HG03354 (cell line): ENCODE measurements around the gene METRNL.
"Not testable (repeated sequence)": the region's sequence is repeated elsewhere in the genome, so short reads cannot be mapped to it uniquely, and the experiment has no call there.

Experiments used
- ATAC-seq: cut with Tn5 transposase; IDR thresholded peaks from one replicate; pipeline ENCODE4 v1.9.1; 2021; ENCODE audit warnings: mild to moderate bottlenecking; ENCODE audit not compliant: unreplicated experiment, poor library complexity, severe bottlenecking

METRNL gene

DNA sequence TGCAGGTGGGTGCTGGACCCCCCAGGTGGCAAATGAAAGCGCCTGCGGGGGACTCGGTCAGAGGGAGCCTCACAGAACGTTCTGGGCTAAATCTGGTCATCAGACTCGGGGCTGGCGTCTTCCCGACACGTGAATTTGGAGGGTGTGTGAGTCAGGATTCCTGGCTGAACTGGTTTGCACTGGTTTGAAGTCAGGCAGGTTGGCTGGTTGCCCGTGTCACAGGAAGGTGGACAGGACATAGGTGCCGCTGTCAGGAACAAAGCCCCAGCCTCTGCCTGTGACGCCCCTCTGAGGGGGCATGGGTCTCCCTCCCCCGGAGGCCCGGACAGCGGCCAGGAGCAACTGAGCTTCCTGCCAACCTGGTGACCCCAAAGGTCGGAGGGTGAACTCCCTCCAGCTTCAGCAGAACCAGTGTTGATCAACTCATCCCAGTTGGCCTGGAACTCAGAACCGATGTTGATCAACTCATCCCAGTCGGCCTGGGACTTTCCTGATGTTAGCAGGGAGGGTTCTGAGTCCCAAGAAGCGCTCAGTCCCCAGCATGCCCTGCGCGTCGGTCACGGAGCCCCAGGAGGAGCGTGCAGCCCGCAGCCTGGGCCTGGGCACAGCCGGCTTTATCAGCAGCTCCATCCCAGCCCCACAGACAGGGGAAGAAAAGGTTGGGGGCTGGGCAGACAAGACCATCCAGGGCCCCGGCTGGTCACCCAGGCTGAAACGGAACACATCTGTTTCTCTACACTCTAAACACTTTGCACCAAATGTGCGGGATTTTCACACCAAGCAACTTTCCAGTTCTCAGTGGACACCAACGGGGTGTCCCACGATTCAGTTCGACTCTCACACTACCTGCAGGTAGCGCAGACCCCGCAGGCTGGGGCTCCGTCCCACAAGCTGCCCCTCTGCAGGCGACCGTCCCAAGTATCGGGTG is 14.4 kb upstream of the METRNL start:
- no peak for ATAC-seq

DNA sequence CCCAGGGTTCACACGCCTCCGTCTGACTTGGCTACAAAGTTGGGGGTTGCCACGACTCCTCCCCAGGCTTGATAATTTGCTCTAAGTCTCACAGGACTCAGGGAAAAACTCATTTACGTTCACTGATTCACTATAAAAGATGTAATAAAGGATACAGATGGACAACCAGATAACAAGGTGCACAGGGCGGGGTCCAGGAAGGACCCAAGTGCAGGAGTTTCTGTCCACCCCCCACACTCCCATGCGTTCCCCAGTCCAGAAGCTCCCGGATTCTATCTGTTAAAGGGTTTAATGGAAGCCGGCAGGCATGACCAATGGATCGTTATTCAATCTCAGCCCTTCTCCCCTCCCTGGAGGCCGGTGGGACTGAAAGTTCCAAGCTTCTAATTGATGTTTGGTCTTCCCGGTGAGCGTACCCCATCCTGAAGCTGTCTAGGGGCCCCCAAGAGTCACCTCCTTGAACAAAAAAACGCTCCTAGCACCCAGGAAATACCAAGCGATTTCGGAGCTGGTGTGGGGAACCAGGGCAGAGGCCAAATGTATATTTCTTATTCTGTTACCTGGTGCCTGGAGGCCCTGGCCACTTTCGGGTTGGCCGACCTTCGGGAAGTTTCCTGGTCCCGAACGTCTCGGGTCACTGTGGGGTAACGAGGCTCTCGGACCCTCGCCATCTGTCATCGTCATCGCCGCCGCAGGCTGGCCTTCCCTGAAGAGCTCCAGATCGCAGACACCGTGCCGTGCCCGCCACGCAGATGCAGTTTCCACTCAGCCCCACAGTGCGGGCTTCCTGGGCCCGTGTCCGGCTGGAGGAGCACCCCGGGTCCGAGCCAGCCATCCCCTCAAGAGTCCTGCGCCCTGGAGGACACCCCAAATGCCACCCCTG is 13.5 kb upstream of the METRNL start:
- ATAC-seq: no peak

DNA sequence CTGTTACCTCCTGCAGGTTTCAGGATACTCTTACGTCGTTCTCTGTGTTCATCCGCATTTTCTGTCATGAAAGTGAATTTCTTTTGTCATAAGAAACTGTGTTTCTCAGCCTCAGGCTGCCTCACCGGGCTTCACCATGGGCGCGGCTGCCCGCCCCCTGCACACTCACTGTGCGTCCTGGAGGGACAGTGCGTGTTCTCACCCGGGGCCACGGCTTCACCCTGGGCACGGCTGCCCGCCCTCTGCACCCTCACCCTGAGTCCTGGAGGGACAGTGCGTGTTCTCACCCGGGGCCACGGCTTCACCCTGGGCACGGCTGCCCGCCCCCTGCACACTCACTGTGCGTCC is 12.9 kb upstream of the METRNL start:
- ATAC-seq: not testable (repeated sequence)

DNA sequence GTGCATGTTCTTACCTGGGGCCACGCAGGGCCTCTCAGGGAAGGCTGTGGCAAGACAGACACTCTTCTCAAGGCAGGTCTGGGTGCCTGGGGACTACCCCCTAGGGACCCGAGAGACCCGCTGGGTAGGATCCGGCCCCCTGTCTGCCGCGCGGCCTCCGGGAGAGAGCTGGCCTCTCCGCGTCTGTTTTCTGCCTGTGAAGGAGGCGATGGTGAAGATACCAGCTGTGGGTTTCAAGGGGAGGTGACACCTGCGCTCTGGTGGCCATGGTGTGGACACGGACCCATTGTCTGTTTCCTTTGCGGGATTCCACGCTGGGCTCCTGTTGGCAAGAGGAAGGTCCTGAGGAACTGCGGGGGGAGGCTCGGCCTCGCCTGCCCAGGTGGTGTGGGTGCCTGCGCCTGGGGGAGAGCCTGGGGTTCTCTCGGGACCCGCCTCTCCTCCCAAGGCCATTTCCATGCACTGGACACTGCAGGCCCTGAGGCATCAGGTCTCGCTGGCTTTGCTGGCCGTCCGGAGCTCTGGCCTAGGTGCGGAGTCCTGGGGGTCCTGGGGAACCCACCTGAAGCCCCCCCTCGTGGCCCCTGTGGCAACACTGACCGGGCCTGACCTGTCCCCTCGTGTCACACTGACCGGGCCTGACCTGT is 12.2 kb upstream of the METRNL start:
- ATAC-seq: no peak

DNA sequence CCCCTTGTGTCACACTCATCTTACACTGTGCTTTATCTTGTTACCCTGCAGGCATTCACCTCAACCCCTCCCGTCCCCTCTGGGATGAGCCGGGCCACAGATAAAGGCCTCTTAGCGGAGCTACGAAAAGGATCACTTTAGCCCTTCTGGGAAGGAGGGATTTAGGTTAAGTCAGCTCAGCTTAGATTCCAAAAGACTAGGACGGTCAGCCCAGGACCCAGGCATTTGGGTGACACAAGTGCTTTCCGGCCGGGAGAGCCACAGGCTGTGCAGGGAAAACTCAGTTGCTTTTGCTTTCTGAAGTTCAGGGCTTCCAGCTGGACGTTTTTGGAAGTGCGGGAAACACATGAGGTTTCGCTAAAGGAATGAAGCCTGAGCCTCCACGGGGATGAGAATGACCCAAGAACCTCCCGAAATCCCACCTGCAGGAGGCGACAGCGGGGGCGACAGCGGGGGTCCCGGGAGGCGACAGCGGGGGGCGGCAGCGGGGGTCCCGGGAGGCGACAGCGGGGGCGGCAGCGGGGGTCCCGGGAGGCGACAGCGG is 11.6 kb upstream of the METRNL start:
- ATAC-seq: no peak

DNA sequence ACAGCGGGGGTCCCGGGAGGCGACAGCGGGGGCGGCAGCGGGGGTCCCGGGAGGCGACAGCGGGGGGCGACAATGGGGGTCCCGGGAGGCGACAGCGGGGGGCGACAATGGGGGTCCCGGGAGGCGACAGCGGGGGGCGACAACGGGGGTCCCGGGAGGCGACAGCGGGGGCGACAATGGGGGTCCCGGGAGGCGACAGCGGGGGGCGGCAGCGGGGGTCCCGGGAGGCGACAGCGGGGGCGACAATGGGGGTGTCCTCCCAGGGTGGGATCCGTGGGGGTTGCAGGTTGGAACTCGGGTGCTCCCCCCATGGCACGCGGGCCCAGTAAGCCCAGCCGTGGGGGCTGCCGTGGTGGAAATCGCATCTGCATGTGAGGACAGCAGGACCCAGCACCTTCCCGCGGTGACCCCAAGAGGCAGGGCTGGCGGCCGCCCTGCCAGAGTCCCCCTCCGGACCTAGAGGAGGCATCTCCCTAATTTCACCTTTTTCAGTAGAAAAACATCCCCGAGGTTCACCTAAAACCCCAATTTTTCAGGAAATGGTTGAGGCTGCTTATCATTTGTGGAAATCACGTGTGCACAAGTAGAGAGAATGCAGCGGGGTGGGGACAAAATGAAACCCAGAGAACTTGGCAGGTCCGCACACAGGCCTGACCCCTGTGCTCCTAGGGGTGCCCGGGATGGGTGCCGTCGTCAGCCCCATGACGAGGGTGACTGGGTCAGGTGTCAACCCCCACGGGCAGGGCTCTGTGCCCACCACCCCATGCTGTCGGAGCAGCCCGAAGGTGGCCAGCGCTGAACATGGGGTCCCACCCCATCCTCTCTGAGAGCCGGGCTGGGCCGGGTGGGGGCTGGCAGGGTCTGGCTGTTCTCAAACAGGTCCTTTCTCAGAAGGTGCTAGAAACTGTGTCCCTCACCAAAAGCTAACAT is 10.5 kb upstream of the METRNL start:
- no peak for ATAC-seq

DNA sequence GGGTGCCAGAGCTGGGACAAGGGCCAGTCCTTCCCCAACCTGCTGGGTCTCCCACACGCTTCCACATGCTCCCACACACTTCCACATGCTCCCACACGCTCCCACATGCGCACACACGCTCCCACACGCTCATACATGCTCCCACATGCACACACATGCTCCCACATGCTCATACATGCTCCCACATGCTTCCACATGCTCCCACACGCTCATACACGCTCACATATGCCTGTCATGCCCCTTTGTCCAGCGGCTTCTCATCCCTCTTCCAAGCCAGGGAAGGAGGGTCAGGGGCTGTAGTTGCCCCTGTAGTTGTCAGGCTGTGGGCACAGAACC is 9.9 kb upstream of the METRNL start:
- ATAC-seq: no peak

DNA sequence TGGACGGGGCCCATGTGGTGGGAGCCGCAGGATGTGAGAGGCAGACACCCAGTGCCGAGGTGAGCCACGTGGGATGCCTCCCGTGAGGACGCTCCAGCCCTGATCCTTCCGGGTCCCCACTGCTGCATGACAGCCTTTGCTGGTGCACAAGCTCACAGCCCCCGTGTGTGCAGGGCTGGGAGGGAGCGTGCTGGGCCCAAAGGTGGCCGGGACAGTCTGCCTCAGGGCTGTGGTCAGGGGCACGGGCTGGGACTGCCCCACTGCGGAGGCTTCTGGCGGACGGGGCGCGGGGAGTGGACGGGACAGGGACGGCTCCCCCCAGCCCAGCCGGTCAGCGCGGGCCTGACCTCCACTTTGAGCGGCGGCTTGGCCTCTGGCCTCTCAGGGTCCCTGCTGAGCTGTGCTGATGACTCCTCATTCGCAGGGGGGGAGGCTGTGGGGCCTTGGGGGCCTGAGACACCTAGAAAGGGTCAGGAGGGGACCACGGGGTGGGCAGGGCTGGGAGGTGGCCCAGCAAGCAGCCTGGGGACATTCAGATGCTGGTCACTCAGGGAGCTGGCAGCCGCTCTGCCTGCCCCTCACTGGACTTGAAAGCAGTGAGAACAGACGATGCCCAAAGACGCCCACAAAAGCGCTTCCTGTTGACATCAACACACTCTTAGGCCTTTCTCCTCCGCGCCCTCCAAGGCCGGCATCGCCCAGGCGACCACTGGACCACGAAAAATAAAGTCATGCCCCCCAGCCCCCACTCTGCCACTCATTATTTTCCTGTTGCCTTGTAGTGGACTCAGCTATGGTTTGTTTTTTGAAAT is 9.3 kb upstream of the METRNL start:
- ATAC-seq: no peak

DNA sequence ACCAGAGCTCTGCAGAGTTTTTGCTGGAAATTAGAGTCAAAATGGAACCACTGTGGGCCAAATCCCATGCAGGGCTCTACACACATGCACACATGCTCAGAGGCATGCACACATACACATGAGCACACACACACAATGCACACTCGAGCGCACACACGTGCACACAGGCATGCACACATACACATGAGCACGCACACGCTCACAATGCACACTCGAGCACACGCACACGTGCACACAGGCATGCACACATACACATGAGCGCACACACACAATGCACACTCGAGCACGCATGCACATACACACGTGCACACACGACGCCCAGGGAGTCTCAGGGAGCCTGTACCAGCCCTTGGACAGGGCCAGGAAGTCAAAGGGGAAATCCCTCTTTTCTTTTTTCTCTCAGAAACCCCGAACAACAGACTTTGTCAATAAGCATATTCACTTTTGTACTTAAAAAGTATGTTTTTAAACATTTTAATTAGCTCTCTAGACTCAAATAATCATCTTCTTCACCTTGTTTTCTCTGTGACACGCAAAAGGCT is 8.5 kb upstream of the METRNL start:
- ATAC-seq: no peak

DNA sequence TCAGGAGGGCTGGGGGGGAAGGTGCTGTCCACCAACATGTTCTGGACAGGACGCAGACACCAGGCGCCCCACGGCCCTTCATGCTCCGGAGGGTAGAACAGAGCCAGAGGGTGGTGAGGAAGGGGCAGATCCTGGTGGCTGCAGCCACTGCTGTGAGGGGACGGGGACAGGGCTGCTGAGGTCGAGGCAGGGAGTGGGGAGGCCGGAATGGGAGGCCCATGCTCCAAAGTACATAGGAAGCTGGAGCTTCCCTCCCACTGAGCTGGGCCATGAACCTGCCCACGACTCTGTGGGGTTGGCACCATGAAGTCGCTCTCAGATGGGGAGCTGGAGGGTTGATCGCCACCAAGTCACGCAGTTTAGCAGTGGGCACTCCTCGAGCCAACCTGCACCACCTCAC is 8.0 kb upstream of the METRNL start:
- ATAC-seq: no peak

DNA sequence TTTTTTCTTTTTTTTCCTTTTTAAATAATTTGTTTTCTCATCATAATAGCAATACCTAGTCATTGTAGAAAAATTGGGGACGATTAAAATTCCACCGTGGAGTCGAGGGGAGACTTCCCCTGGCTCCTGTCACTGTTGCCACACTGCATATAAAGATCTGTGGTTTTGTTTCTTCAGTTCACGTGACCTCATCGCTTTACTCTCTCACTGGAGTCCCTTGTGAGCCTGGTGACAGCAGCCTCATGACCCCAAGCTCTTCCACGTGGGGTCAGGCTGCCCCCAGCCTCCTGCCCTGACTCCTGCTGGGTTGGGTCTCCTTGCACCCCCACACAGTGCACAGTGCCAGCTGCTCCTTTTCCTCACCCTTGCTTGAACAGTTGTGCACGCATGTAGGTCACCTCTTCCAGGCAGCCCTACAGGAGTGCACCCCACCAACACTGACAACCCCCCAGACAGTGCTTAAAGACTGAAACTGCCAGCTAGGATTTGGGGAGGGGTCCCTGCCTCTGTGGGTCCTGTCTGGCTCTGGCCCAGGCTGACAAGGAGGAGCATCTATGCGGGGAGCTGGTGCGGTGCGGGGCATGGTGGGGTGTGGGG is 7.3 kb upstream of the METRNL start:
- ATAC-seq: no peak

DNA sequence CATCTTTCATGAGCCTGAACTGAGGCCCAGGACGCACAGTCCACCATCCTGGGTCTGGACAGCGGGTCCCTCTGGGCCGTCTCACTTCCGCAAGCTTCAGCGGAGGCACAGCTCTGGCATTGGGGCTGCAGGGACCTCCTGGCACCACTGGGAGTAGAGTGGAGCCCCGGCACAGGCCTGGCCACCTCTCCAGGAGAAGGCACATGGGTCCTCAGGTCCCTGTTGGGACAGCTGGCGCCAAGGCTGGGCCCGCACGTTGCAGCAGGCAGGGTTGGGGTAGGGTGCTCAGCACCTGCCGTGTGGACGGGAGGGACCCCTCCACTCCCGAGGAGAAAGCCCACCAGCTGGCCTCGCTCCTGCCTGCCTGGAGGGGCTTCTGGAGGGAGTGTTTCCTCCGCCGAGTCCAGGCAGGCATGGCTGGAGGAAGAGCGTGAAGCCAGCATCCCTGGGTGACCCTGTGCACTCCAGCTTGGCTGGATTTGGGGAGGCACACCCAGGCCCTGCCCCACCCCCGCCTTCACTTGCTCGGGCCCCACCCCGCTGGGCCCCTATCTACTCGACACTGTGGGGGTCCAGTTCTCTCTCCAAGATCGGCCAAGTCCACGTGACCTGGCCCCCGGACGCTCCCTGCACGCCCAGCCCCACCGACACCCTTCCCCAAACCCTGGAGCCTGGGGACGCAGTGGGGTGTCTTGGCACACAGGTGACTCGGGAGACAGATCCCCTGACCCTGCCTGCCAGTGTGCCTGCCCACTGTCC is 6.6 kb upstream of the METRNL start:
- ATAC-seq: no peak

DNA sequence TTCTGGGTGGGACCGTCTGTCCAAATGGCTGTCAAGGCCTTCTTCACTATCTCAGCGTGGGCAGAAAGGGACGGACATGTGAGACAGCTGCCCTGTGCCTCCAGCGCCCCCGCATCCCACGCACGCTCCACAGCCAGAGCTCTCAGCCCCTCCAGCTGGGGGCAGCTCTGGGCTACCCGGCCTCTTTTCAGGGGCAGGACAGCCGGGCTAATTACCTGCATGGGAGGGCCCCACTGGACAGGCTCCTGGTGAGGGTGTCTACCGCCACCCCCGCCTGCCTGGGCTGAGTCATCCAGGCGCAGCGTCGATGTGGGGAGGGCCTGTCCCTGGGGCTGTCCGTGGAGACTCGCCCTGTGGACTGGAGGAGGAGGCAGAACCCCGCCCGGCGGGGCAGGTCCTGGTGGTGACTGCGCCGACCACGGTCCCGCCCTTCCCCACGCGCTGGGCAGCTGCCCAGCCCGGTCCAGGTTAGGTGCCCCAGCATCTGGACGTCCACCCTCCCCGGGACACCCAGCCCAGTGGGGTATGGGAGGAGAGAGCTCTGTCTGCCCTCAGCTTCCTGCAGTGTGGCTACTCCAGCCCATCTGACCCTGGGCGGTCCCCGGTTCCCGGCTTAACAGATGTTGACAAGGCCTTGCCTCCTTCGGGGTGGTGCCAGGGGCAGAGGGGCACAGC is 5.9 kb upstream of the METRNL start:
- no peak for ATAC-seq

DNA sequence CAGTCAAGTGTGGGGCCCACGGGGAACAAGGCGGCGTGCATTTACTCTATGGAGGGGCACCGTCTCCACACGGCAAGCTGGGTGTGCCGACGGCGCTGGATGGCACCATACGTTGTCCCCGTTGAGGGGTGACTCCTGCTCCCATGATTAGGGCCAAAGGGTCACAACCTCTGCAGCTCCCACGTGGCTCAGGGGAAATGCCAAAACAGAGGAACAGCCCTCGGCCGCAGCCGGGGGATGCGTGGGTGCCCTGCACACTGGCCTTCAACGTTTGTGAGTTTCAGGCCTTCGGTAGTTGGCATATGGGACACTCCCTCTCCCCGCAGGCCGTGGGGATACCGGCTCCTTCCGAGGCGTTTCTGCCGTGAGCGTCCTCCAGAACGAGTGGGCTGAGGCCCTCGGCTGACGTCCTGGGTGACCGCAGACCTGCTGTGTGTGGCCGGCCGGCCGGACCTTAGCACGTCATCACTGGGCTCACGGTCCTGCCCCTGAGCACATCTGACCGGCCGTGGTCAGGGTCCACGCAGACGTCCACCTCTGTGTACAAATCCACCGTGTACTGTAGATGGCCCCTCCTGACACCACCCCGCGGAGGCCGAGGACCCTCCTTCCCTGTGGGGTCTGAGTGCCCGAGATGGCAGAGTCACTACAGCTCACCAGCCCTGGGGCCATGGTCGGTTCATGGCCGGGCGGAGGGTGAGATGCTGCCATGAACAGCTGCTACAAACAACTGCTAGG is 4.8 kb upstream of the METRNL start:
- no peak for ATAC-seq

DNA sequence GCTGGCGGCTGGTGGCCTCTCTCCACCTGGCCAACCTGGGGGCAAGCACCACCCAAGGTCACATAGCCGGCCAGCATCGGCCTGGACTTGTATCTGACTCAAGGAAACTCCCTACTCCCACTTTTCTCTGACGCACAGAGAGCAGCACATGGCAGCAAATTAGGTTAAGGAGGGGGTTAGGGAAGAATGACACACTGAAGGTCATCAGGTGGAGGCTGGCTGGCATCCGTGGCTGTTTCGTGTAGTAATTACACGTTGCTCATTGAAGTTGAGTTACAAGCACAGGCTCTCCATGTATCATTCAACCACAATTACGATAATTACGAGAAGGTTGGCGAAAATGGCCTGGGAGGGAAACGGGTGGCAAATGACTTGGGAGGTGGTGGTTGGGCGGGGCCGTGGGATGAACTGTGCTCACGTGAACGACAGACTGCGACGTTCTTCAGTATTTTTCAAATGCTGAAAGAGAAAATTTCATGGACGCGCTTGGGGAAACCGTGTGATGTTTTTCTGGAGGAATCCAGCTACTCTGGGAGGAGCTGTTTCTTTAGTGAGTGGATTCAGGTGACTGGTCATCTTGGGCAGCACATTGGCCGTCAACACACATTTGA is 4.0 kb upstream of the METRNL start:
- ATAC-seq: no peak

DNA sequence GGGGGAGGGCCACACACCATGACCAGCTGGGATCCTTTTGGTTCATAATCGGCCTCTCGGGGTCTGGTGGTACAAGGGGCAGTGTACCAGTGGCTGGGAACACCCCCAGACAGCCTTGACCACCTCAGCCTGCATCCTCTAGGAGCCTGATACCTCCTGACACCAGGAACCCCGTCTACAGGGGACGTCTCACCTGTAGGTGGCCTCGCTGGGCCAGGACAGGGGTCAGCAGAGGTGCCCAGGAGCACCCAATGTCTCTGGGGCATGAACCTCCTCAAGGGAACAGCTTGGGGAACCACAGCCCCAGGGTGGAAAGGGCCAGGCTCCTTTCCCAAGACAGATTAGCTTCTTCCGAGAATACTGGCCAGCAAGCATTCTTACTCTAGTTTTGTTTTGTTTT is 2.5 kb upstream of the METRNL start:
- ATAC-seq: no peak
